GM23248 (cell line): Measurements from ENCODE around the gene NCEH1.

Source experiments
- EZH2 ChIP-seq: fragments of 200-600 bp; sonication (generic); IDR thresholded peaks from 2 replicates; pipeline ENCODE4 v1.6.1; 2018; ENCODE audit warnings: antibody characterized with exemption, mild to moderate bottlenecking; ENCODE audit not compliant: insufficient read depth, poor library complexity, severe bottlenecking
- EZH2phosphoT487 ChIP-seq: fragments of 200-600 bp; sonication (generic); IDR thresholded peaks from 2 replicates; pipeline ENCODE4 v1.6.1; 2018; ENCODE audit warnings: antibody characterized with exemption, moderate library complexity, mild to moderate bottlenecking, low read depth; ENCODE audit not compliant: insufficient read depth

DNA sequence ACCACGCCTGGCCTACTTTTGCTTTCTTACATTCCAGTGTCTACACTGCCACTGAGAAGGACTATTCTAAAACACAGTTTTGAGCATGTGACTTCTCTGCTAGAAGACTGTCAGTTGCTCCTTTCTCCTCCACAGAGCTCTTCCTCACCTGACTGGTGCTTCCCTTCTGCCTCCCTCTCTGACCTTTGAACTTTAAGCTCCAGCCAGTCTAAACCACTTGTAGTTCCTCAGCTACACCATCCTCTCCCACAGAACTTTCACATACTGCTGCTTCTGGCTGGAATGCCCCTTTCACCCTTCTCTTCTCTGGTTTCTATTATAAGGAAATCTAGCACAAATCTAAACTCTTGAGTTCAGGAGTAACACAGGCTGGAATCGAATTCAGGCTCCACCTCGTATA is 9.1 kb downstream of the NCEH1 start:
- TF ChIP-seq EZH2 (no peak), EZH2phosphoT487 (no peak)
